Measurements from ENCODE around the gene XYLT1.

GRCh38 chr16:17371299-17371698 is 99.5 kb downstream of the XYLT1 start:
- TF ChIP-seq CTCF (conservative IDR thresholded peaks at IDR 0.05; ENCODE audit: low read depth, low read length) (no peak), POLR2A (IDR thresholded peaks at IDR 0.05; ENCODE audit: low read depth, low read length) (no peak), BHLHE40 (IDR thresholded peaks at IDR 0.05; ENCODE audit: low read depth, low read length) (no peak), FOS (IDR thresholded peaks at IDR 0.05; ENCODE audit: low read depth, low read length) (no peak), CEBPB (IDR thresholded peaks at IDR 0.05; ENCODE audit: low read depth, low read length) (no peak), RCOR1 (IDR thresholded peaks at IDR 0.05; ENCODE audit: insufficient replicate concordance, low read length) (no peak), MAFK (IDR thresholded peaks at IDR 0.05; ENCODE audit: low read depth, low read length) (no peak), USF2 (IDR thresholded peaks at IDR 0.05; ENCODE audit: low read depth, low read length) (no peak), MXI1 (IDR thresholded peaks at IDR 0.05; ENCODE audit: borderline replicate concordance, low read depth, low read length) (no peak), RAD21 (IDR thresholded peaks at IDR 0.05; ENCODE audit: low read length) (no peak), ELK1 (IDR thresholded peaks at IDR 0.05; ENCODE audit: borderline replicate concordance, low read depth, low read length) (no peak), RFX5 (IDR thresholded peaks at IDR 0.05; ENCODE audit: low read depth, low read length) (no peak)
